NCI-H187 (cell line): ENCODE measurements around the gene ACOT8.
"Not testable (repeated sequence)": the region's sequence is repeated elsewhere in the genome, so short reads cannot be mapped to it uniquely, and the experiment has no call there.

Experiments used
- DNase-seq, 2 experiments: peaks; one replicate each; lab custom pipeline; 2025; lab: John Stamatoyannopoulos, UW

ACOT8 gene

DNA sequence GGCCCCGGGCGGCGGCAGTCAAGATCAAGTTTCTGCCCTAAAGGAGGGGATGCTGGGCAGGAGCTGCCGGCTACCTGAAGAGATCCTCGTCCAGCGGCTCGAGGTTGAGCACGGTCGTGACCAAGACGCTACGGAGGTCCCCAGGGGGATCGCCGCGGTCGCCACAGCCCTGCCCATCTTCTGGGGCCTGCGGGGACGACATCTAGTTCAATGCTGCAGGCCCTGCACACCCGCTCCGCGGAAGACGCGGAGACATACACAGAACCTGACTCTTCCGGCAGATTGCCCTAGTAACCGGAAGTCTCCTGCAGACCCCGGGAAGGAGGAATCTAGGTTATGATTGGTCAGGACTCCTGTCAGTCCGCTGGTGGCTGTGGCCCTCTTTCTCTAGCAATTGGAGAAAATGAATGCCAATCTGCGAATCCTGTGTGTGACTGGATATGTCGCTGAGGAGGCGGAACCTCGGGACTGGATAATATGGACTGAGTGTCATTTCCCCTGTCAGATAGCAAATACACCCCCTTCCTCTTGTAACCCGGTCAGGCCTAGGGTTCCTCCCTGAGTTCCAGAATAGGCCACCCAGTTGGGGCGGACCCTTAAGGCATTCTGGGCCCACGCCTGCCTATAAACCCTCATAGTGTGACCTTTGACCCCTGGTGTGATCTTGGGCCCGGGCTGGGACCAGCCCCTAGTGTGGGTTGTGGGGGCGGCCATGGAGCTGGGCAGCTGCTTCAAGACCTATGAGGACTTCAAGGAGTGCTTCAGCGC, at the start of gene ACOT8, which contains the start of gene ZSWIM3:
Gene ACOT8 (minus strand): TSS at position 279 of the 768 bp plus-strand sequence. CDS start 77 bp downstream, at position 202.
Gene ZSWIM3 (plus strand): TSS at position 501 of the 768 bp plus-strand sequence. CDS start 212 bp downstream, at position 713.
- DNase-seq: peak; percentile 88 to 97

DNA sequence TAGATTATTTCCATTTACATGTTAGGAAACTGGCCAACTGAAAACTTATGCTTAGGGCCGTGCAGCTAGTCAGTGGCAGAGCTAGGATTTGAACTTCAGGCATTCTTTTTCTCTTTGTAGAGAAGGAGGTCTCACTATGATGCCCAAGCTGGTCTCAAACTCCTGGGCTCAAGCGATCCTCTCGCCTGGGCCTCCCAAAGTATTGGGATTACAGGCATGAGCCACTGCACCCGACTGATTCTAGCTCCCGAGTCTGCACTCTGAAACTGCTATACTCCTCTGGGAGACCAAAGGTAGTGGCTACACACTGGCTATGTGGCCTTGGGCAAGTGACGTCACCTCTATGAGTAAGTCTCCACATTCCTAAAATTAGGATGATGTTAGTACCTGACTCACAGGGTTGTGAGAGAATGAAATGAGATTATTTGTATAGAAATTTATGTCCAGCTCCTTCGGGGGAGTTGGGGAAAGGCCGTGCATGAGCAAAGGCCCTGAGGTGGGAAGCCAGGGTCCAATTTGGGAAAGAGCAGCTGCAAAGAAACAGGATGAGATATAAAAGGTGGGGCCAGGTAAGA, 48.4 kb upstream of the ACOT8 start:
- no peak for DNase-seq

DNA sequence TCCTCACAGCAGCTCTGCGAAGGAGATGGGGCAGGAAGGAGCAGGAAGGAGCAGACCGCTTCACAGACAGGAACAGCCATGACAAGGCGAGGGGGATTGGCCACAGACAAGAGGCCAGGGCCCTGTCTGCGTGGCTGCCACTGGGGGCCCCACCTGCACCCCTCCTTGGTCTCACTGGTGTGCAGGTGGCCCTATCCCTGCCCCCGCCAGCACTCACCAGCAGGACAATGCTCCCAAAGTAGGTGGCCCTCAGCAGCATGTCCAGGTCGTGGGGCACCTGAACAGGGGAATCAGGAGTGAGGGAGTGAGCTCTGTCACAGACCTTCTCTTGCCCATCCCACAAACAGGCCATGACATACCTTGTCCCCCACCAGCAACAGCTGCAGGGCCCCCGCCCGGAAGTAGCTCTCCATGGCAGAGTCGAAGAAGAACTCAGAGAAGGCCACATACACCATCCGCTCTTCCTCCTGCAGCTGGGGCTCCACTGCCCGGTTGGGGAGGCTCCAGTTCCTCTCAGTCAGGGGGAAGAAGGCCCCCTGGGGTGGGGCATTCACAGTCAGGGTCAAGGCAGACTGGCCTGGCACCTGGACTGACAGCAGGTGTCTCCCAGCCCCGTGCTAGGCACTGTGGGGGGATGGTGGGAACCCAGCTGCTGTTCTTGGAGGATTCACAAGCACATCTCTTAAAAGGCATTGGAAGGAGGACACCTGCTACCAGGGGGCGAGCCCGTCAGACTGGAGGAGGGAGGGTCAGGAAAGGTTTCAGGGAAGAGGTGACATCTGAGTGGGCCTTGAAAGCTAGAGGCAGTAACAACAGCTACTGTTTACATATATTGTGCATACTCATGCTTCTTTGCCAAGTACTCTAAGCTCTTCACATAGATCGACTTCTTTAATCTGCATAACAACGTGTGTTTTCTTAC, 47.7 kb upstream of the ACOT8 start:
- no peak for DNase-seq

DNA sequence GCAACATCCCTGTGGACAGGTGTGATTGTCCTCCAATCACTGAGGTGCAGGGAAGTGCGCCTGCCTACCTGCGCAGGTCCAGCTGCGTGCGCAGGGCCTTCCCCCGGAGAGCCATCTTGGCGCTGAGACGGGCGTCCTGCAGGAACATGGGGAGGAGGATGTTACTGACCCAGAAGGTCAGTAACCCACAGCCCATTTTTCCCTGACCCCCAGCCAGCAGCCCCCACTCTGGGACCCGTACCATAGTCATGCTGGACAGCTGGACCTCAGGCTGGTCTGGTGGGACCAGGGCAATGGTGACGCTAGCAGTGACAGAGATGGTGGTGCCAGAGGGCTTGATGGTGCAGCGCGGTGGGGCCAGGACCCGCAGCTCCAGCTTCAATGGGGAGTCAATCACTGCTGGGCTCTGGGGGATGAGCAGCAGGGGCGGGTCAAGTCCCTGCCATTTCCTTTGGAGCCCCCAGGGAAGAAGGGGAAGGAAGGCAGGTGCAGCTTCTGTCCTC, 45.1 kb upstream of the ACOT8 start:
- no peak for DNase-seq

DNA sequence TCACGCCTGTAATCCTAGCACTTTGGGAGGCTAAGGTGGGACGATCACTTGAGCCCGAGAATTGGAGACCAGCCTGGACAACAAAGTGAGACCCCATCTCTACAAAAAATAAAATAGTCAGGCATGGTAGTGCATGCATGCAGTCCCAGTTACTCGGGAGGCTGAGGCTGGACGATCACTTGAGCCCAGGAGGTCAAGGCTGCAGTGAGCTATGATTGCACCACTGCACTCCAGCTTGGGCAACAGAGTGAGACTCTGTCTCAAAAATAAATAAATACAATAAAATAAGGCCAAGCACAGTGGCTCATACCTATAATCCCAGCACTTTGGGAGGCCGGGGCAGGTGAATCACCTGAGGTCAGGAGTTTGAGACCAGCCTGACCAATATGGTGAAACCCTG, 44.1 kb upstream of the ACOT8 start:
- not testable (repeated sequence) for DNase-seq

DNA sequence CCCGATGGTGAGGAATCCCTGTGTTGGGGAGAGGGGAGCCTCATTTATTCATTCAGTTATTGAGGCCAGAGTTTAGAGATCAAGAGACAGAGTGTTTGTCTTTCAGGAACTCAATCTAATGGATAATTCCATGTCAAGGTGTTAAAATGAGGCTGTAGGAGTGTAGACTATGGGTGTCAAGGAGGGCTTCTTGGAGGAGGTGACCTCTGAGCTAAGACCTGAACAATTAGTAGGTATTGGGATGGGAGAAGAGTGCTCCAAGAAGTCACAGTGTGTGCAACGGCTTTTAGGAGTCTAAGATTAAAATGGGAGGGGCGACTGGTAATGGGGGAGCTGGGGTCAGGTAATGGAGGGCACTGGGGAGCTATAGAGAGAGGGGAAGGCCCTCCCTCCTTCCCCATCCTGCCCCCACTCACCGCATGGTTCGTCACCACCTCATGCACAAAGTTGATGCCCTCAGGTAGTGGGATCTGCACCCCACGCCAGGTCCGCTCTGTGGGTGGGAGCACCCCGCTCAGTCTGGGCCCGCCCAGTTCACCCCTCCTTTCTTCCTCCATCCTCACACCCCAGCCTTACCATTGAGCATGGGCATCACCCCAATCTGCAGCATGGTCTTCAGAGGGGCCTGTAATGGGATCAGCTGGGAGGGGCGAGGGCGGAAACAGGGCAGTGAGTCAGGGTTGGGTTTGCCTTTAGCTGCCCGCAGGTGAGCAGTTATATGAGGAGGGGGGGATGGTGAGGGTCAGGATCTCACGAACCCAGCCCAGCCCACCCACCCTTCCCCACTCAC, 42.0 kb upstream of the ACOT8 start:
- no peak for DNase-seq

DNA sequence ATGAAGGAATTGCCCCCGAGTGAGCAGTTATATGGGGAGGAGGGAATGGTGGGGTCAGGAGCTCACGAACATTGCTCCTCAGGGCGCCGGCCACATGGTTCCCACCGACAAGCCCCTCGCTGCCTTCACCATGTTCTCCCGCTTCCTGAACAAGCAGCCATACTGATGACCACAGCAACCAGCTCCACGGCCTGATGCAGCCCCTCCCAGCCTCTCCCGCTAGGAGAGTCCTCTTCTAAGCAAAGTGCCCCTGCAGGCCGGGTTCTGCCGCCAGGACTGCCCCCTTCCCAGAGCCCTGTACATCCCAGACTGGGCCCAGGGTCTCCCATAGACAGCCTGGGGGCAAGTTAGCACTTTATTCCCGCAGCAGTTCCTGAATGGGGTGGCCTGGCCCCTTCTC, 41.1 kb upstream of the ACOT8 start:
- DNase-seq: no peak

DNA sequence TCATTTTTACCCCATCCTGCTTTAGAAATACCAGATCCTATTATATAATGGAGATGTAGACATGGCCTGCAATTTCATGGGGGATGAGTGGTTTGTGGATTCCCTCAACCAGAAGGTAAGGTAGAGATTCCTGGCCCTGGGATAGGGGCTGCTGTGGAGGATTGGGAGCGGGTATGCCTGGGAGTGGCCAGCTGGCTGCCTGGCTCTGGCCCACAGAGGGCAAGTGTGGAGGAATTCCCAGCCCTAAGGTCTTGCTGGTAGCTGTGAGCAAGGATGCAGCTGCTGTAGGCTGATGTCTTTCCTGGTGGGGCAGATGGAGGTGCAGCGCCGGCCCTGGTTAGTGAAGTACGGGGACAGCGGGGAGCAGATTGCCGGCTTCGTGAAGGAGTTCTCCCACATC, 40.5 kb upstream of the ACOT8 start:
- no peak for DNase-seq

DNA sequence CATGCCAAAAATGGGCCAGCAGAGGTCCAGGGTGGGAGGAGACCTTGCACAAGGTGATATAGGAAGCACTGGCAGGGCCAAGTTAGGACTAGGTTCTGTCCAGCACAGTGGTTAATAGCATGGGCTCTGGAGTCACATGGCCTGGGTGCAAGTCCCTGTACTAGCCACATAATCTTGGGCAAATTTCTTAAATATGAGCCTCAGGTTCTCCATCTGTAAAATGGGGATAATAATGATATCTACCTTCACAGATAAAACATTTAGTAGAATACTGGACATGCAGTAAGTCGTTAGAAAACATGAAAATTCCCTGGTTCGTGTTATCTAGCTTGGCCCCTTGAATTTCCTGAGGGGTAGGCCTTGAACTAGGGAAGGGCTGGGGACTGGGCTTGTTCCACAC, 40.1 kb upstream of the ACOT8 start:
- no peak for DNase-seq

DNA sequence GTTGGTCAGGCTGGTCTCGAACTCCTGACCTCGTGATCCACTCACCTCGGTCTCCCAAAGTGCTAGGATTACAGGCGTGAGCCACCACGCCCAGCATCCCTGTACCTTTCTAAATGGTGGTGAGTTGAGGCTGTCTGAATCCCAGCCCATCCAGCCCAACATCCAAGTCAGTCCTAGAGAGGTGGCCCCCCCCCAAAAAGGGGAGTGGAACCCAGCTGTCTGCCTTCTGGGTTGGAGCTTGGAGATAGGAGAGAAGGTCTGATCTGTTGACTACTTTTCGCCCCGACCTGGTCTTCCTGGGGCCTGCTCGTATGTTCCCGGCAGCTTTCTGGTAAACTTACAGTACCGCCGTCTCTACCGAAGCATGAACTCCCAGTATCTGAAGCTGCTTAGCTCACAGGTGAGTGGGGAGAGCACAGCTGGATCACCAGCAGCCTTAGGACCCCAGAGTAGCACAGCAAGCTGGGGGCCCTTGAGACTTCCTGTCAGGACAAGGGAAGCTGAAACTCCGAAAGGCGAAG, 39.5 kb upstream of the ACOT8 start:
- no peak for DNase-seq

DNA sequence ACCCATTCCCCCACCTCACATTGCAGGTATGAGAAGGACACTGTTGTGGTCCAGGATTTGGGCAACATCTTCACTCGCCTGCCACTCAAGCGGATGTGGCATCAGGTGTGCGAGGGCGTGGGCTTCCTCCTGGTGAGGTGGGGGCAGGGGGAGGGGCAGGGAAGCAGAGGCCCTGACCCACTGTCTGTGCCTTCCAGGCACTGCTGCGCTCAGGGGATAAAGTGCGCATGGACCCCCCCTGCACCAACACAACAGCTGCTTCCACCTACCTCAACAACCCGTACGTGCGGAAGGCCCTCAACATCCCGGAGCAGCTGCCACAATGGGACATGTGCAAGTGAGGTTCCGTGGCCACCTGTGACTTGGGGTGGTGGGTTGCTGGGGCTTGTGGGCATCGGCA, 37.6 kb upstream of the ACOT8 start:
- DNase-seq: no peak

DNA sequence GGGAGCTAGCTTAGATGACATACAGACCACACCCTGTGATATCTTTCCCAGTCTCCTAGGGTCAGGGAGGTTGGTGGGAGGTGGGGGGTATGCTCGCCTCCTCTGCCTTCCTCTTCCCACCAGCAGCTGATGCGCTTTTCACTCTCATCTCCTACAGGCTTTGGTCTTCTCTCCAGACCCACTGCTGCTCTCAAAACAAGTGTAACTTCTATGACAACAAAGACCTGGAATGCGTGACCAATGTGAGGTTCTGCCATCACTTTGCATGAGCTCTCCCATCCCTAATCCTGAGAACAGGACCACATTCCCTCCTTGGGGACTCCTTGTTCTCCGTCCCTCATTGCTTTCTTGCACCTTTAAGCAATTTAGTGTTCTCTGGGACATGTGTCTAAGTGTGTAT, 36.6 kb upstream of the ACOT8 start:
- DNase-seq: no peak

DNA sequence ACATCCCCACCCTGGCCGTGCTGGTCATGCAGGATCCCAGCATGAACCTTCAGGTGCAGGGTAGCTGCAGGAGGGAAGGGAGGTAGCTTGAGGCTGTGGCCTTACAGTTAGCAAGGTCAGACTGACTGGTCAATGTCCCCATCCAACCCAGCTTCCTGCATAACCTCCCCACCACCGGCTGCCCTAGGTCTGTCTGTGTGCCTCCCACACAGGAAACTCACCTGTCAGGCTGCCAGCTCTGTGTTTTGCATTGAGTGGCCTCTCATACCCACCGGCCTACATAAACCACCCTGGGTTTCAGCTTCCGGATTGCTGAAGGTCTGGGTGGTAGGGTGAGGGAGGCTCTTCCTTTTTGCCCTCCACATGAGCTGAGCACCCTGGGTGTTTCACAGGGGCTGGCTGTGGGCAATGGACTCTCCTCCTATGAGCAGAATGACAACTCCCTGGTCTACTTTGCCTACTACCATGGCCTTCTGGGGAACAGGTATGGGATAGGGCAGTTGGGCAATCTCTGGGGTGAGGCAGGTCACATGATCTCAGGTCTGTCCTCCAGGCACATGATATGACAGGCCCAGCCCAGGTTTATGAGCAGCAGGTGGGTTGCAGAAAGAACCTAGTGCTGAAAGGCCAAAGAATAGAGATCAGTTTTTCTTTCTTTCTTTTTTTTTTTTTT, 35.8 kb upstream of the ACOT8 start:
- no peak for DNase-seq

DNA sequence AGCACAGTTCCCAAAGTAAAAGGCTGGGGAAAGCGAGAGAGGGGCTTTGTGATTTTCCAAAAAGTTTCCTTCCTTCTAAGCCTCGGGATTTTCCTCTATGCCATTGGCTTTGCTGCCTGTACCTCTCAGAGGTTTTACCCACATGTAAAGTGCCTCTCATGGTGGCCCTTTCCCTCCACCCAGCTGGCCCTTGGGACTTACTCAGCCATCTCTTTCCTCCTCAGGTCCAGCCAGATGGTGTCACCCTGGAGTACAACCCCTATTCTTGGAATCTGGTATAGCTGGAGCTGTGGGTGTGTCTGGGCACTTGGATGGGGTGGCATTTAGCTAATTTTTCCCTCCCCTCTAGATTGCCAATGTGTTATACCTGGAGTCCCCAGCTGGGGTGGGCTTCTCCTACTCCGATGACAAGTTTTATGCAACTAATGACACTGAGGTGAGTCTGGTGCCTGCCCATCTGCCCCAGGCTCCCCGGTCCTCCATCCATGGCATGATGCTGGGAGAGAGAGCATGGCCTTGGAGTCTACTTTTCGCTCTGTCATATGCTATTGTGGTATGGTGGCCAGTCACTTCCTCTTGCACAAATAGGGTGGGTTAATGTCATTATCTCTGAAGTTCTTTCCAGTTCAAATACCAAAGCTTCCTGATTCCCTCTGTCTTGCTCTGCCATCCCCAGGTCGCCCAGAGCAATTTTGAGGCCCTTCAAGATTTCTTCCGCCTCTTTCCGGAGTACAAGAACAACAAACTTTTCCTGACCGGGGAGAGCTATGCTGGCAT, 35.0 kb upstream of the ACOT8 start:
- DNase-seq: no peak

DNA sequence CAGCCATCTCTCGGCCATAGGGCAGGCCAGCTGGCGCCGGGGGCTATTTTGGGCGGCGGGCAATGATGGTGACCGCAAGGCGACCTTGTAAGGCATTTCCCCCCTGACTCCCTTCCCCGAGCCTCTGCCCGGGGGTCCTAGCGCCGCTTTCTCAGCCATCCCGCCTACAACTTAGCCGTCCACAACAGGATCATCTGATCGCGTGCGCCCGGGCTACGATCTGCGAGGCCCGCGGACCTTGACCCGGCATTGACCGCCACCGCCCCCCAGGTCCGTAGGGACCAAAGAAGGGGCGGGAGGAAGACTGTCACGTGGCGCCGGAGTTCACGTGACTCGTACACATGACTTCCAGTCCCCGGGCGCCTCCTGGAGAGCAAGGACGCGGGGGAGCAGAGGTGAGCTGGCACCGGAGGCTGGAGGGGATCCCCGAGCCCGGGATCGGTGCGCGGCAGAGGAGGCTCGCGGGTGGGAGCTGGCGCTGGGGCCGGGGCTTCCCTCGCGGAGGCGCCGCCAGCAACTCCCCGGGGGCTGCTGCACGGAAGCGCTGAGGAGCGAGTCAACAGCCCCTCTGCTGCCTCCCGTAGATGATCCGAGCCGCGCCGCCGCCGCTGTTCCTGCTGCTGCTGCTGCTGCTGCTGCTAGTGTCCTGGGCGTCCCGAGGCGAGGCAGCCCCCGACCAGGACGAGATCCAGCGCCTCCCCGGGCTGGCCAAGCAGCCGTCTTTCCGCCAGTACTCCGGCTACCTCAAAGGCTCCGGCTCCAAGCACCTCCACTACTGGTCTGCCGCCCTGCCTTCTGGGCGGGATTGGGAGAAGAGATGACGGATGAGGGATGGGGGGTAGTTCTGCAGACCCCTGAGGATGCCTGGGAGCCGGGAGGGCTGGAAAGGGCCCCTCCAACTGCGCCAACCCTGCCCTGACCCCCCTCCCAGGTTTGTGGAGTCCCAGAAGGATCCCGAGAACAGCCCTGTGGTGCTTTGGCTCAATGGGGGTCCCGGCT, 34.1 kb upstream of the ACOT8 start, which contains the start of the genes CTSA and NEURL2:
Gene CTSA (plus strand): TSS at position 351 of the 999 bp plus-strand sequence. CDS start 234 bp downstream, at position 585.
Gene NEURL2 (minus strand): TSS at position 224 of the 999 bp plus-strand sequence. CDS start 217 bp downstream, at position 7.
- peak; percentile 74 to 78 for DNase-seq

DNA sequence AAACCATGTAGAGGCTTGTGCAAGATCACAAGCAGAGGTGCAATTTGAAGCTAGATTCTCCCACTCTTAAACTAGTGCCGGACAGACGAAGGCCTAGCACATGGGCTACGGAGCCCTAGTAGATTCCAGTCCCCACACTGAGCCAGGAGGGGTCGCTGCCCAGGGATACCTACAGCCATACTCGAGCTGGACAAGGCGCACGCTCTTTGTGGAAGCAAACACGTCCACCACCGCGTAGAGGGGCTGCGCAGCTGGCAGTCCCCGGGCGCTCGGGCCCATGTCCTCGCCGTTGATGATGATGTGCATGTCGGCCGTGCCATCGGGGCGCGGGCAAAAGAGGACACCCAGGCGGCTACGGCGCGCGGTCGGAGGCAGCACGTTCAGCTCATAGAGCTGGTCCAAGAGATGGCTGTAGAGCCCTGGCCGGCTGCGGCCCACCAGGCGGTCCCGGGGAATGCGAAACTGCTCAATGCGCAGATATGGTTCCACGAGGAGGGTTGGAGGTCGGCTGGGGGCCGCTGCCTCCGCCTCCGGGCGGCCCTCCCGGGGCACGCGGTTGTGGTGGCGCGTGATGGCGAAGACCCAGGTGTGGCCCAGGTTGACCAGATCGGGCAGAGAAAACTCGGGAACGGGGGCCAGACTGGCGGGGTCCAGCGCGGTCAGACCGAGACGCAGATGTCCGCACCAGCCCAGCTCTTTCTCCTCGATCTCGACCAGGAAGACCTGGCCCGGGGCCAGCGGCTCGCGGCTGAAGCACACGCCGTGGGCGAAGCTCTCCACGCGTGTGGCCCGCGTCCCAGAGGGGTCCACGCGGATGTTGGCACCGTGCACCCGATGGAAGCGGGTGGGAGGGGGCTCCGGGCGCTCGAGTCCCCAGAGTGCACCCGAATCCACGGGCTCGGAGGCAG, 33.1 kb upstream of the ACOT8 start:
- no peak for DNase-seq

DNA sequence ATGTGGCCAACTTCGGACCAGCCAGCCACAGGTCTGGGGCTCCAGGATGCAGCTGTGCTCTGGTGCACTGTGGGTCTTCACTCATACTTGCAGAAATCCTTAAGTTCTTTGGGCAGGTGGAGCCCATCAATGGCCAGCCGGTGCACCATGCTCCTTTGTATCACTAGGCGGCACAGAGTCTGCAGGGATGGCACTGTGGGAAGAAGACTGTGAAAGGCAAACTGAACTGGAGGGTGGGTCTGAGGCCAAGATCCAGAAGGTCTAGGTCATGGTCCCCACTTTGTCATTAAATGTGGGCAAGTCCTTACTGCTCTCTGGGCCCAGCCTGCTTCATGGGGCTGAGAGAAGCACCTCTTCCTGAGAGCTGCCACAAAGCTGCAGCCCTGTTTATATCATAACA, 31.5 kb upstream of the ACOT8 start:
- DNase-seq: no peak
